Measurements from ENCODE around the gene FOXN3. TPM values are rescaled to one million over a fixed set of nuclear protein-coding genes. Genes with fewer than 3 reads are reported as not detected.

FOXN3 gene
- total RNA-seq, 1 experiment from 2014 or later: 125 TPM

GRCh38 chr14:89393222-89393745, 23.7 kb downstream of the FOXN3 start:
- Histone ChIP-seq H2BK5ac (ENCODE audit: insufficient read length, low read length) (no peak overlapping the region), H2BK20ac (ENCODE audit: low read depth, low read length, poor library complexity, severe bottlenecking) (no peak overlapping the region), H3K27me3 (ENCODE audit: insufficient read depth, low read length) (no peaks in the 10 kb centered on the region), H4K8ac (replicated peaks; ENCODE audit: insufficient read length, low read depth, low read length) (no peak overlapping the region), H3K9ac (ENCODE audit: extremely low read depth, insufficient read length, low read length) (no peak overlapping the region), H2BK15ac (ENCODE audit: low read depth, low read length) (no peak overlapping the region), H3K23me2 (ENCODE audit: insufficient read length, low read depth, low read length, poor library complexity, severe bottlenecking) (no peaks in the 10 kb centered on the region), H3K4me2 (ENCODE audit: insufficient read depth, insufficient read length, low read length) (no peak overlapping the region), H3K79me2 (ENCODE audit: insufficient read depth, low read length) (peaks cover 73% of the 10 kb centered on the region), H2AK5ac (ENCODE audit: insufficient read length, low read length) (no peak overlapping the region), H3K56ac (ENCODE audit: insufficient read length, low read depth, low read length) (no peak overlapping the region), H2AFZ (ENCODE audit: low read length) (no peak overlapping the region), H3K14ac (ENCODE audit: insufficient read depth, low read length) (no peak overlapping the region), H4K91ac (ENCODE audit: insufficient read length, low read depth, low read length) (no peak overlapping the region), H3K9me3 (ENCODE audit: control insufficient read depth, low read depth, low read length) (no peaks in the 10 kb centered on the region), H4K20me1 (ENCODE audit: control insufficient read depth, insufficient read depth, insufficient read length) (no peaks in the 10 kb centered on the region), H2BK12ac (ENCODE audit: insufficient read length, low read depth, low read length) (no peak overlapping the region), H3K79me1 (ENCODE audit: insufficient read depth, low read depth, low read length, poor library complexity, severe bottlenecking) (peaks cover 7% of the 10 kb centered on the region), H3K4ac (ENCODE audit: low read depth, low read length) (no peak overlapping the region), H4K5ac (ENCODE audit: insufficient read length, low read depth, low read length) (no peak overlapping the region), H2BK120ac (ENCODE audit: low read depth, low read length, poor library complexity, severe bottlenecking) (no peak overlapping the region), H3T11ph (ENCODE audit: low read length) (no peak overlapping the region), H3K4me1 (ENCODE audit: insufficient read depth, low read length) (peaks cover 20% of the 10 kb centered on the region; the same call in 1 of the 2 replicates), H3K23ac (ENCODE audit: insufficient read length, low read depth, low read length) (no peak overlapping the region), H3K18ac (ENCODE audit: insufficient read length, low read depth, low read length) (no peak overlapping the region), H3K27ac (ENCODE audit: insufficient read length, low read depth, low read length) (no peak overlapping the region)
- DNase-seq: no peak
- Mint-ChIP-seq H3K4me1 (peaks cover 56 to 69% of the 10 kb centered on the region in 2 experiments), H3K9me3 (no peaks in the 10 kb centered on the region), H3K27me3 (ENCODE audit: low read depth) (no peaks in the 10 kb centered on the region), H3K27ac (peak overlapping the region; percentile 42 to 59 (median 49); a peak in 4 of 7 replicates), H3K4me3 (no peak overlapping the region), H3K36me3 (ENCODE audit: insufficient read depth in 1 of 3, low read depth in 3 of 3) (peaks cover 11 to 33% (median 14%) of the 10 kb centered on the region in 3 experiments; a peak in 5 of 7 replicates)
- WGBS (ENCODE audit: extremely low coverage, insufficient read length, low lambda C conversion rate): no CpG with 5 or more reads among the region's 6 CpGs
- no peak for TF ChIP-seq CTCF (conservative IDR thresholded peaks at IDR 0.05)
